HL-60/S4 treated with retinoic acid at 250 ng/mL for 4 days and 3 days (cell line): ENCODE measurements around the gene FUOM.
"Not testable (repeated sequence)": the region's sequence is repeated elsewhere in the genome, so short reads cannot be mapped to it uniquely, and the experiment has no call there.

Source experiments
- in situ Hi-C: fragments of 300-500 bp; cut with MboI; formaldehyde crosslinking; loops from 2 replicates; pipeline ENCODE4 v1.7.0; 2022; ENCODE audit warnings: low sequenced_read_pairs

The FUOM gene

DNA sequence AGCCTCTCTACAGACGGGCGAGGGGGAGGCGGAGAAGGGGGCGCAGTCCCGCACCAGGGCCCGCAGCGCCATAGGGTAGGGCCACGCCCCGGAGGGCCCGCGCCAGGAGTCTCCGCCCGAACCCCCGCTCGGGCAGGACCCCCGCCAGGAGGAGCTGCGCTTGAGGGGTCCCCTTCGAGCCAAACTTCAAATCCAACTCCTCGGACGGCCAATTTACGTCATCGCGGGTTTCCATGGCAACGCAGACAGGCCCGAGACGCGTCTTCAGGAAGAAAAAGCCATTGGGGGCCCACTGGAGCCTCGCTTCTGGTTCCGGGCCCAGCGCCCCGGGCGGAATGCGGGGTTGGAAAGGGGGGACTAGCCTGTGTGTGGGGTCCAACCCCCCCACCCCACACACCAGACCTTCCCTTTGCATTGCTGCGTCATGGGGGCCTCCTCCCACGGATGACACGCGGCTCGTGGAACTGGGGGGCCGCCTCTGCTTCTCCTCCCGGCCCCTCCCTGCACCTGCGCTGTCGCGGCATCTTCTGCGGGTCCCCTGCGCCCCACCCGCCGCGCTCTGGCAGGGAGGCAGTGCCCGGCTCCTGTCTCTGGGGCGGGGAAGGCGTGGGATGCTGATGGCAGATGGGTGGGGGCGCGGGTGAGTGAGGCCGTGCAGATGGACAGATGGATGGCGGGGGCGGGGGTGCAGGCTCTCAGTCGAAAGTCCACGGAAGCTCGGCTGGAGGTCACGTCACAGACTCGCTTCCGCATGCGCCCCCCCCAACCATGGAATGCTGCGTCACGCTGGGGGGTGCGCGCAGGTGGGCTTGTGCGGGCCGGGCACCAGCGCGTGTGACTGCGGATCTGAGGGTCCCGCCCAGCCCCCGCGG is 22.3 kb downstream of the FUOM start:
- in situ Hi-C loops, result no loop called here

GRCh38 chr10:133334503-133335245 is 23.1 kb downstream of the FUOM start:
- in situ Hi-C loops, result no loop called here

GRCh38 chr10:133332936-133333699 is 24.7 kb downstream of the FUOM start:
- in situ Hi-C loops, result no loop called here

GRCh38 chr10:133329491-133330202 is 28.2 kb downstream of the FUOM start:
- in situ Hi-C loops, result no loop called here

- in situ Hi-C loops, result no loop called here
Observed at GRCh38 chr10:133328358-133329343, 29.2 kb downstream of the FUOM start.

DNA sequence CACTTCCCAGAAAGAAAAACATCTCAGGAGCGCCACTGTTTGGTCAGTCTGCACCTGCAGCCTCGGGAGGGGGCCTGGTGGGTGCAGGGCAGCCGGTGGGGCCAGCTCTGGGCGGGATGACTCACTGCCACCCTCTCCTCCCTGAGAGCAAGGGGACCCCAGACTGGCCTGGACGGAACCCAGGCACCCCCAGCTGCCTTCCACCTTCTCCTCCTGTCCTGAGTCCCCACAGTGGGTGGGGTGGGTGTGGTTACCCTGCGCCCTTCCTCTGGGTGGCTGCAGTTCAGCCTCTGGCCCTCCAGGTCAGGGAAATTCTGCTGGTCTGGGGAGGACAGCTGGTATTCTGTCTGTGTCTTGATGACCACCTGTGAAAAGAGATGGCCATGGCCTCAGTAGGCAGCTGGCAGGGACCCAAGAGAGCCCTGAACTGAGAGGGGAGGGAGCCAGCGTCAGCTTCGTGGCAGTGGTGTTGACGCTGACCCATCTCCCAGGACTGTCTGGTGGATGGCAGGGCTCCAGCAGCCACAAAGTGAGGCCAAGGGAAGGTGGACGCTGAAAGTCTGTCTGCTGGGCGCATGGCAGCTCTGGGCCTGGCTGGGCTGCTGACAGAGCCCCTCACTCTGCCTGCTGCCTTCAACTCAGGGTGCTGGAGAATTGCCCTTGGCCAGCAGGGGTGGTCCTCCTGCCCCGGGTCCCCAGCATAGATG is 30.0 kb downstream of the FUOM start:
- in situ Hi-C loops, result no loop called here

DNA sequence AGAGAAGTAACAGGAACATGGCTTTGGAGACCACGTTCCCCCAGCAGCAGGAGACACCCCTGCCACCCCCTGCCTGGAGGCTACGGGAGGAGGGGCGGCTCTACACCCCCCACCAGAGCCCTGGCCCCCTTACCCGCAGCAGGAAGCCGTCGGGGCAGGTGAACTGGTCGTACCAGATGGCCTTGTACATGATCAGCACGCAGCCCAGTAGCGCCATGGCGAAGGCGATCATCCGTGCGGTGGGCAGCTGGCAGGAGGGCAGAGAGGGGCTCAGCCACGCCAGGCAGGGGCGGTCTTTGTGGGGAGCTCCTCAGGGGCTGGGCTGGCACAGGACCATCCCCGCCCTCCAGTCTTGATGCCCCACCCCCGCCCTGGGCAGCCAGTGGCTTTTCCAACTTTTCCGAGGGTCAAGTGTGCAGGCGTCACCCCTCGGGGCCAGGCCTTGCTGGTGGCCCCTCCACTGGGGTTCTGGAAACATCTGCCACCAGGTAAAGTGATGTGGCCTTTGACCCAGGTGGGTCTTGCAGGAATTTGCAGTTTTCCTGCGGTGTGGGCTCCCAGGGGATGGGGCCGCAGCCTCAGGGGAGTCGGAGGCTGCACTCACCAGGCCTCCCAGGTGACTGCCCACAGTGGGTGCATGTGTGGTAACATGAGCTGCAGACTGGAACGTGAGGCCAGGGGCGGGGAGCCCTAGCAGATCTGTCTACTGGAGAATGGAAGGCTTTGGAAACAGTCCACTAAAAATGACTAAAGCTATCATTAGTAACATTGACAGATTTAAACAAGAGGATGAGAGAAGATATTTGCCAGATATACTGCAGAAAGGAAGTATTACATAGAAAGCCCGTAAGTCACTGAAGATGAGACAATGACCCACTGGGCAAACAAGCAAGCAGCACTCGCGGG is 30.8 kb downstream of the FUOM start:
- in situ Hi-C loops, result no loop called here

- in situ Hi-C loops, result no loop called here
Observed at GRCh38 chr10:133326223-133326551, 31.6 kb downstream of the FUOM start.

- in situ Hi-C loops, result no loop called here
Observed at GRCh38 chr10:133325440-133326222, 32.2 kb downstream of the FUOM start.

- in situ Hi-C loops, result no loop called here
Observed at GRCh38 chr10:133324857-133325260, 33.0 kb downstream of the FUOM start.

DNA sequence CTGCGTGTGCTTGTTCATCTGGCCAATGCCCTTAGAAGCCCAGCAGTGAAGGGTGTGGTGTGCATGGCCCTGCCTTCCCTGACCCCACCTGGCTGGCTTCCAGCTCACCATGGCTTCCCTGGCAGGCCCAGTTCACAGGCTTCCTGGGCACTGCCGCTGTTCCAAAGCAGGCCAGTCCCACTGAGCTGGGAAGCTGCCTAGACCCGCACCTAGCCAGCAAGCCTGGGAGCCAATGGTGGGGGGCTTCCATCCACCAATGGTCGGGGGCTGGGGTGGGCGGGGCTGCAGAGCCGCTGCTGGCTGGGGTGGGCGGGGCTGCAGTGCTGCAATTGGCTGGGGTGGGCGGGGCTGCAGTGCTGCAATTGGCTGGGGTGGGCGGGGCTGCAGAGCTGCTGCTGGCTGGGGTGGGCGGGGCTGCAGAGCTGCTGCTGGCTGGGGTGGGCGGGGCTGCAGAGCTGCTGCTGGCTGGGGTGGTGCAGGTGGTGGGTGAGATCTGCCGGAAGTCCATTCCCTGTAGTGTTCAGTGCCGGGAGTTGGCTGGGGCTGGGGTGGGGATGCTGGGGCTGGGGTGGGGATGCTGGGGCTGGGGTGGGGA is 33.5 kb downstream of the FUOM start:
- in situ Hi-C loops, result no loop called here

DNA sequence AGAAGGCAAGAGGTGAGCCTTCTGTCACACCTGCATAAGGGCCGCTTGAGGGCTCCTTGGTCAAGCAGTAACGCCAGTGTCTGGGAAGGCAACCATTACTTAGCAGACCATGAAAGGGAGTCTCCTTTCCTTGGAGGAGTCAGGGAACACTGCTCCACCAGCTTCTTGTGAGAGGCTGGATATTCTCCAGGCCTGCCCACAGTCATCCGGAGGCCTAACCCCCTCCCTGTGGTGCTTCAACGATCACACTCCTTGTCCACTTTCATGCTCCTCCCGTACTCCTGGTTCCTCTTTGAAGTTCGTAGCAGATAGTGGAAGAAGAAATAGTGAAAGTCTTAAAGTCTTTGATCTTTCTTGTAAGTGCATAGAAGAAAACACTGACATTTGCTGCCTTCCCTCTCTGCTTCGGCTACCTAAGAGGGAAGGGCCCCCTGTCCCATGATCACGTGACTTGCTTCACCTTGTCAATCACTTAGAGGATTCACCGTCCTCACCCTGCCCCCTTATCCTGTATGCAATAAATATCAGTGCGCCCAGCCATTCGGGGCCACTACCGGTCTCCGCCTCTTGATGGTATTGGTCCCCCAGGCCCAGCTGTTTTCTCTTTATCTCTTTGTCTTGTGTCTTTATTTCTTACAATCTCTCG is 35.6 kb downstream of the FUOM start:
- in situ Hi-C loops, result not testable (repeated sequence)

DNA sequence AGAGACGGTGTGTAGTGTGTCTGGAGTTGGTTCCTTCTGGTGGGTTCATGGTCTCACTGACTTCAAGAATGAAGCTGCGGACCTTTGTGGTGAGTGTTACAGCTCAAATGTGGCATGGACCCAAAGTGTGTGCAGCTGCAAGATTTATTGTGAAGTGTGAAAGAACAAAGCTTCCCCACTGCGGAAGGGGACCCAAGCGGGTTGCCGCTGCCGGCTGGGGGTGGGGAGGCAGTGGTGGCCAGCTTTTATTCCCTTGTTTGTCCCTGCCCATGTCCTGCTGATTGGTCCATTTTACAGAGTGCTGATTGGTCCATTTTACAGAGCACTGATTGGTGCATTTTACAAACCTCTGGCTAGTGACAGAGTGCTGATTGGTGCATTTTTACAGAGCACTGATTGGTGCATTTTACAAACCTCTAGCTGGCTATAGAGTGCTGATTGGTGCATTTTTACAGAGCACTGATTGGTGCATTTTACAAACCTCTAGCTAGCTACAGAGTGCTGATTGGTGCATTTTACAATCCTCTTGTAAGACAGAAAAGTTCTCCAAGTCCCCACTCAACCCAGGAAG is 36.9 kb downstream of the FUOM start:
- in situ Hi-C loops, result not testable (repeated sequence)

DNA sequence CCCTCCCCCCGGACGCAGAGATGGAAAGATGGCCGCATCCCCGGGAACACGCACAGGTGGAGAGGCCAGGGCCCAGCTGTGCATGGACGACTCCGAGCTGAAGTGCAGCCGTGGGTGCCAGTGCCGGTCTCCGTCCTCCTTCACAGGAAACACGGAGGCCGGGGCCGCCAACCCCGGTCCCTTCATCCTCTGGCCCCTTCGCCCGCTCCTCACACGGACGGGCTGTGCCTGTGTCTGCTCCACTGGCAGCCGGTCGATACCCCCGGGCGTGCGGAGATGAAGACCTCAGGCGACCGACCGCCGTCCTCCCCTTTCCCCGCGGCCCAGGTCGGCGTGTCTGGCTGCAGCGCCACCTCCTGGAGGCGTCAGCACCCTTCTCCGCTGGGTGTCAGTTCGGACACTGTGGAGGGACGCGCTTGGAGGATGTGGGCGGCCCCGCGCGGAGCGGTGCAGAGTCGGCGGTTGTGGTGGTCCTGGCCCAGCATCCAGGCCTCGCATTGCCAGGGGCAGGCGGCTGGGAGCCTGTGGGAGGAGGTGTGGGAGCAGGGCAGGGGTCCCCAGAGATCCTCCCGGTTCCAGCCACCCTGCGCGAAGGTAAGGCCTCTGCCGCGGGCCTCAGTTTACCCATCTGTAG is 39.2 kb downstream of the FUOM start:
- in situ Hi-C loops, result no loop called here

DNA sequence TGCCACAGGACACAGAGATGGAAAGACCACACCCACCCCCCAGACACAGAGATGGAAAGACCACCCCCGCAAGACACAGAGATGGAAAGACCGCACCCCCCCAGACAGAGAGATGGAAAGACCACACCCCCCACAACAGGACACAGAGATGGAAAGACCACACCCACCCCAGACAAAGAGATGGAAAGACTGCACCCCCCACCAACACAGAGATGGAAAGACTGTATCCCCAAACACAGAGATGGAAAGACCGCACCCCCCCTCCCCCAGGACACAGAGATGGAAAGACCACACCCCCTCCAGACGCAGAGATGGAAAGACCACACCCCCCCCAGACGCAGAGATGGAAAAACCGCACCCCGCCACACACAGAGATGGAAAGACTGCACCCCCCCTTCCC is 41.1 kb downstream of the FUOM start:
- in situ Hi-C loops, result no loop called here

DNA sequence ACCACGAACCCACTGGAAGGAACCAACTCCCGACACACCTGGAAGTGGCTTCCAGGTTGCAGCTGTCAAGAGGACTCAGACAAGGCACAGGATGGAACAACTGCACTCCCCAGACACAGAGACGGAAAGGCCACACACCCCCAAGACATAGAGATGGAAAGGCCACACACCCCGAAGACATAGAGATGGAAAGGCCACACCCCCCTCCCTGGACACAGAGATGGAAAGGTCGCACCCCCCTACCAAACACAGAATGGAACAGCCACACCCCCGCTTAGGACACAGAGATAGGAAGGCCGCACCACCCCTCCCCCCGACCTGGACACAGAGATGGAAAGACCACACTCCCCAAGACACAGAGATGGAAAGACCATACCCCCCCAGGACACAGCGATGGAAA is 41.6 kb downstream of the FUOM start:
- in situ Hi-C loops, result no loop called here
